Neural cell (in vitro differentiated cells): ENCODE results near the gene TMEM43.

Experiments used
- CTCF ChIP-seq: fragments of 450-650 bp; IDR thresholded peaks from 2 replicates; pipeline ENCODE4 v1.5.1; 2014; ENCODE audit warnings: antibody characterized with exemption, mild to moderate bottlenecking, moderate library complexity; ENCODE audit not compliant: poor library complexity, severe bottlenecking
- EP300 ChIP-seq: fragments of 450-650 bp; conservative IDR thresholded peaks from 2 replicates; pipeline ENCODE4 v1.6.1; 2014; ENCODE audit warnings: antibody characterized with exemption, mild to moderate bottlenecking, moderate library complexity; ENCODE audit not compliant: poor library complexity, severe bottlenecking
- EZH2 ChIP-seq: fragments of 200-600, 300-800 bp; shearing (Covaris generic), sonication (generic); IDR thresholded peaks from 2 replicates; pipeline ENCODE4 v1.6.1; 2014; ENCODE audit warnings: antibody characterized with exemption, low read length, borderline replicate concordance, mild to moderate bottlenecking; ENCODE audit not compliant: insufficient read depth, poor library complexity, severe bottlenecking
- POLR2AphosphoS5 ChIP-seq: IDR thresholded peaks from 2 replicates; pipeline ENCODE4 v1.6.1; 2012
- RAD21 ChIP-seq: fragments of 450-650 bp; conservative IDR thresholded peaks from 2 replicates; pipeline ENCODE4 v1.6.1; 2014; ENCODE audit warnings: antibody characterized with exemption, mild to moderate bottlenecking, moderate library complexity
- REST ChIP-seq: IDR thresholded peaks from 2 replicates; pipeline ENCODE4 v1.6.1; 2012; ENCODE audit warnings: borderline replicate concordance
- TAF1 ChIP-seq: IDR thresholded peaks from 2 replicates; pipeline ENCODE4 v1.6.1; 2012; ENCODE audit warnings: low read depth

GRCh38 chr3:14143271-14144225, 18.7 kb downstream of the TMEM43 start:
- TF ChIP-seq CTCF (no peak), POLR2AphosphoS5 (no peak), EP300 (no peak), EZH2 (no peak), TAF1 (no peak), RAD21 (no peak), REST (no peak)
